Midbrain (tissue), 1 donor: ENCODE results near the gene ADIPOR1.
A peak's percentile ranks its signal among the peaks of the same experiment; 100 is the strongest.

Experiments
- DNase-seq: peaks from one replicate; lab custom pipeline; 2025; lab: John Stamatoyannopoulos, UW

ADIPOR1 gene

DNA sequence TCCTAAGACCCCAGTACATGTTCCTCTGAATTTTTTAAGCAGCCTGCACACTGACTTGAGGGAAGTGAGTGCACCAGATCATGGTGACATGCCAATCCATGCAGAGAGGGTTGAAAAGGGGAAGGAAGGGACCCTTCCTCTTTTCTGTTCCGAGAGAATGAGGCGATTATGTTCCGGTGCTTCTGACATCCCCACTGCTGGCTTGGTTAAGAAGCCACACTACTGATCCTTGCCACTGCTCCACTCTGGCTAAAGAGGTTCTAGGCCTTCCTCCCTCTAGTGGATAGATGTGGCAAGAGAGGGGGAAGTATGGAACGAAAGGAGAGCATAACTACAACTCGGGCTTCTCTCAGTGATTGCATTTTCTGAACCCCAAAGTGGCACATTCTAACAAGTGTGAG lies 10.8 kb upstream of the ADIPOR1 start:
- peak; percentile 53 for DNase-seq

DNA sequence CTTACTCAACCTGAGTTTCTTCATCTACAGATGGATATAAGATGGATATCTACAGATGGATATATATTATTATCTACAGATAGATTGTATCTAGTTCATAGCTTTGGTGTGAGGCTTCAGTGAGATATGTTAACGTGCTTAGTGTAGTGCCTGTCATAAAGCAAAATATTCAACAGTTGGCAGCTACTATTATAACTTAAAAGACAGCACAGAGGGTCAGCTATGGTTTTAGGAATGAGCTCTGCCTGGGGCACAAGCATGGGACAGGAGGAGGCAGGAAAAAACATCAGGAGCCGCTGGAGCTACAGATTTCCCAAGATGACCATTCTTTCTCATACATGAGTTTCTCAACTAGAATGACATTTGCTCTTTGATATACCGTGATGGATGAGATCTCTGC lies 10.2 kb upstream of the ADIPOR1 start:
- DNase-seq = no peak

DNA sequence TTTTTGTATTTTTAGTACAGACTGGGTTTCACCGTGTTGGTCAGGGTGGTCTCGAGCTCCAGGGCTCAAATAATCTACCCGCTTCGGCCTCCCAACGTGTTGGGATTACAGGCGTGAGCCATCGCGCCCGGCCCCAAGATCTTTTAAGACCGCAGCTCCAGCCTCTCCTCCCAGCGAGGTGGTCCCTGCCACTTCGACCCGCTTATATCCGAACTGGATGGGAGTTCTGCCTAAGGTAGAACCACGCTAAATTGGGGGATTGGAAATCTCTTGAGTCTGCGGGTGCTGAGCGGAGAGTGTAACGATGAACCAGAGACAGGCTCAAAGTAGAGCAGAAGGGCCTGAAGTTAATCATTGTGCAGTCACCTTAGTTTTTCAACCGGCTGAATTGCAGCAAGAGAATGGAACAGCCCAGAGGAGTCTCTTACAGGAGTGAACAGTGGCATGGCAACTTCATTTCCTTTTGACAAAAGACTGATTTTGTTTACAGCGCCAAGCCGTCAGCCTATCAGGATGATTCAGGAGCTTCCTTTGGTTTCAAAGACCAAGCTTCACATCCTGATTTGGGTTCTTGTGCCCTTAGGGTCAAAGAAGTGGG lies 9.7 kb upstream of the ADIPOR1 start:
- DNase-seq = peak; percentile 22

DNA sequence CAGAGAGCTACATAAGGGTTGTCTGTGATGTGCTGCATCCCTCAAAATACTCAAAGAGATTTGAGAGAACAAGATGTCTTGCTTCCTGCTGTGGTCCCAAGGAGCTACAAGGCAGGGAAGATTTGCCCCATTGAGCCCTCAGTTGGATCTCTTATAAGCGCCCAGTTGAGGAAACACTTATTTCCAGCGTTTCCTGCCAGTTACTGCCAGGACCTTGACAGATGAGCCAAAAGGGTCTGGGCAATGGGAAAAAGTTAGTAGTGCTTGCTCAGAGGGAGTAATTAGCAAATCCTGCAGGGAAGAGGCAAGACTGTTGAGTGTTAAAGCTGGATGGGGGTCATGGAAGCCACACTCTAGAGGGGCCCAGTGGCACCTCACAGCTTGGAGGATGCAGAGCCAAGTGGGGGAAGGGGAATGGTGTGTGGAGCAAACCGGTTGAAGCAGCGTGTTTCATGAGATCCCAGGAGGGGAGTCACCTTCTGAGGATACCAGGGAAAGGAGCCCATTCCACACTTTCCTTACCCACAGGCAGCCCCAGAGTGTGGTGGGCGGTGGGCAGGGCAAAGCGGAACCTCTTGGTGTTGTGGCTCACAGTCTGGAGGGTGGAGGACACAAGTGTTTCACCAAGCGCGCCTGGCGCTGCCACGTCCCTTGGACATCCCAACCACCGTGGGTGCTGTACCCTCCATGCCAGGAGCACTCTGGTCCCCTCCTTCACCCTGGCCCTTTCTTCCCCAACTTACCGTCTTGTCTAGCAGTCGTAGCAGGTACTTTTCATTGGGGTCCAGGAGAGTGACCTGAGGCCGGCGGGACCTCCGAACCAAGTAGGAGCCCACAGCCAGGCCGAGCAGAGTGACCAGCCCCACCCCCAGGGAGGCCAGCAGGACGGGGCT lies 8.1 kb upstream of the ADIPOR1 start:
- no peak for DNase-seq

DNA sequence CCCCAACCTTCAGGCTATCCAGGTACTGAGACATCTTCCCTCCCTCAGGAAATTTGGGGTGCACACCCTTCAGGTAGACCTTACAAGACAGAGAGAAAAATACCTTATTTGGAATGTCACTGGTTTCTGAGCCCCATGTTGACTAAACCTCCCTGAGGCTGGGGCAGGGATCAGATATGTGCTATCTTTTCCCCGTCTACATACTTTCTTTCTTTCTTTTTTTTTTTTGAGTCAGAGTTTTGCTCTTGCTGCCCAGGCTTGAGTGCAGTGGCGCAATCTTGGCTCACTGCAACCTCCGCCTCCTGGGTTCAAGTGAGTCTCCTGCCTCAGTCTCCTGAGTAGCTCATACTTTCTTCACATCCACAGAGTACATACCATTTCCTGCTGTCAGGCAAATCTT lies 7.3 kb upstream of the ADIPOR1 start:
- DNase-seq = no peak

DNA sequence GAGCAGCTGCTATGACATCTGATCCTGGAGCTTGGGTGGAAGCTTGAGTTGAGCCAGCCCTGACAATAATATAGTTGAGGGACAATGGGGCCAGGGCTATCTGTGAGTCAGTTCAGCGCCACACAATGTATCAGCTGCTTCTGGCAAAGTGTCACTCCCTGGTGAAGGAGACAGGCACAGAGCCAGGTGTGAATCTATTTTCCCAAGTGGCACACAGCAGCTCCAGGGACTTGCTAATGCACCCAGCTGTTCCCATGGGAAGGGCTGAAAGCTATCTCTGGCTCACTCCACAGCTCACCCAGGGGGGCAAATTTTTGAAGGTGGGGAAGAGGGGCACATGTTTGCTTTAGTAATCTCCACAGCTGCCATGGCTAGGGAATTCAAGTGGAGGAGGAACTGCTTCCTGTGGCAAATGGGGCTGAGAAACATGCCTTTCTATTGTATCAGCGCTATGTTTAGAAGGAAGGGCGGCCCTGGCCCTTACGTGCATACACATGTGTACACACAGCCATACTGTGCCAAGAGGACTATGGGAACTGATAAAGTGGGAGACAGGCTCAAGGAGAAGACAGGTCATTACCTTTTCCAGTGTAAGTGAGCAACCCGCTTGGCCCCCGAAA lies 6.8 kb upstream of the ADIPOR1 start:
- DNase-seq = no peak

DNA sequence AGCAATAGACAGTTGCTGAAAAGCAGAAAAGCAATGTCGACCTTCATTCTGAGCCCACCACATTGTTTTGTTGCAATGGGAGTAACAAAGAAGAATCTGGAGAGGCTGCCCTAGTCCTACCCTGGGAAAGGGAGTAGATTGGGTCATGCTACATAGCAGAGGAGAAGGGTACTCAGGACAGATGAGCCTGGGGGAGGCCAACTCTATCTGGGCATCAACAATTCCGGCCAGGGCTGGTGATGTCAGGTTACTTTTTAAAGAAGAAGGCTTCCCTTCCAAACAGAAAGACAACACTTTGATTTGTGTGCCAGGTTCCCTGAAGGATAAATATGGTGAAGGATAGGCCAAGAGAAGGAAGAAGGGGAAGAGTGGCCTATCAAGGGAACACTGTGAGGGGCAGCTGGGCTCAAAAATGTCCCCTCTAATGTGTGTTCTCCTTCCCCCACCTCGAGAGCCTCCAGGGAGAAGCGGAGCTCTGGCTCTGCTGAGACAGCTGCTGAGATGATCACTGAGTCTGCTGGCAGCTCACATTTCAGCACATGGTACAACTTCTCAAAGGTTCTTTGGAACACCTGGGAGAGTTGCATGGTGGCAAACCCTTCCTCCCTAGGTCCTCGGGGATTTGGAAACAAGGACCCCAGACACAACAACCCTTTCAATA lies 3.2 kb upstream of the ADIPOR1 start:
- DNase-seq = no peak

DNA sequence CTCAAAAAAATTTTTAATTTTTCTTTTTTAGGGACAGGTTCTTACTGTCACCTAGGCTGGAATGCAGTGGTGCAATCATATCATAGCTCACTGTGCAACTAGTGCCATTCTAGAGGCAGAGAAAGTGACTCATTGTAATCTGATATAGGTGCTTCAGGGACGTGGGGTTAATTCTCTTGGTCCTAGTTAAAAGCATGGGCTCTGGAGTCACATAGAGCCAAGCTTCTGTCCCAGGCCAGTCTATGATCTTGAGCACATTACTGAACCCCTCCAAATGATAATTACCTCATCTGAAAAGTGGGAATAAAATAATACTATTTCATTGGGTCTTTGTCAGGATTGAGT lies 1.1 kb upstream of the ADIPOR1 start:
- no peak for DNase-seq

DNA sequence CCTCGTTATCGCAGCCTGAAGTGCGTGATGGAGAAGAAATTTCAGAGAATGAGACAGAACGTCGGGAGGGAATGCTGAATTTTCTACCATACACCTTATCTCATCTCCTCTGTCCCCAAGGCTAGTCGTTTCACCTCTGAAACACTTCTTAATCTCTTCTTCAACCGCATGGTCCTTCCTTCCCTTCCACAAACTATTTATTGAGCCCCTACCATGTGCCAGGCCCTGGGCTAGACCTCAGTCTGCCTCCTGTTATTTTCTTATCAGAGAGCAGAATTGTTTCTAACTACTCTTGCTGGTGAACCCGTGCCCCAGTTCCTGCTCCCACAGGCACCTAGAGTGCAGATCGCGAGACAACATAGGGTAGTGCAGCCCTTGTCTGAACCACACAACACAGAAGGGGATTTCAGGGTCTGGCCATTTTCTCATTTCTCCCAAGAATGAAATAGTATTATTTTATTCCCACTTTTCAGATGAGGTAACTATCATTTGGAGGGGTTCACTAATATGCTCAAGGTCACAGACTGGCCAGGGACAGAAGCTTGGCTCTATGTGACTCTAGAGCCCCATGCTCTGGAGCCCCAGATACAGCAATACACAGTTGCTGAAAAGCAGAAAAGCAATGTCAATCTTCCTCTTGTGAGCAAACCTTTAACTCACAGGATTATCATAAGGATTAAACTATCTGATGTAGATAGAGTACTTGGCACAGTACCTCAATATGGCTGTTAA lies 598 bp upstream of the ADIPOR1 start:
- DNase-seq = no peak

DNA sequence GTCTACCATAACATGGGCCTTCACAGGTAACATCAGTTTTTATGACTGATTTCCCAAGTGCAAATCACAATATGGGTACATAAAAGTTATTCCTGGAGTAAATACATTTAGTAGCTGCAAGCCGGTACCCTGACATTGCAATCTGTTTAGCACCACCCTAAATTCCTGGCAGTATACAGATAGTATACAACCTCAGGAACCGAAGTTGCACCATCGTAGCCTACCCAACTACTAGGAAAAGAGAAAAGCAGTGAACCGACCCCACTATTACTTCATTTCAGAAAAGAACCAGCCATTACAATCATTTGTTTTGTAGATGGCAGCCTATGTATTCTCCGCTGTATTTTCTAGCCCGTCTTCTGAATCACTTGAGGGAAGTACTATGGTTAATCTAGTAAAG lies 1.1 kb downstream of the ADIPOR1 start:
- no peak for DNase-seq

DNA sequence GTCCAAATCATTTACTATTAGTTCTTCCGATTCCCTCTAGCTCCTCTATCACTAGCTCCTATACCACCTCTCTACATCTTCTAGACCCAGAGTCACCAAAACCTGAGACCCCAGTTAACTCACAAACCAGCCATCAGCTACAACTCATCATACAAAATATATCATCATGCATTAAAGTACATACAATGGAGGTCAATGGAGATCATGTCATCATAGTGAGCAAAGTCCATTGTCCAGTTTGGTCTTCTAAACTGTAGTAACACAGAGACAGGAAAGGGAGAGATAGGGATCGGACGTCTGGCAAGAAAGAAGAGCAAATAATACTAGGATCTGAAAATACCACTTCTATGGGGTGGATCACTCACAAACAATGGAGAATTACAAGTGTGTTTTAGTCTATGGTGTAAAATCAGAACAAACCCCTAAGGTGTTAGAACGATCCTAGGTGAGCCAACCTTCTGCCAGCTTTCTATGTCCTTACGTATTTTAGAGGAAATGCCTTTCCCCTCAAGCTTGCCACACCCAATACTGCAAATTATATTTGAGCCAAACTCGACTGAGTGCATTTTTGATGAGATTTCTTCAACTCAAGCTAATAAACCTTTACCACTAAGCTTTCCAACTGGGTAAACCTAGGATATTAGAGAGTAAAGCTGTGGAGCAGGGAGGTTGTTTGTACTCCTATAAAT lies 3.9 kb downstream of the ADIPOR1 start:
- no peak for DNase-seq

DNA sequence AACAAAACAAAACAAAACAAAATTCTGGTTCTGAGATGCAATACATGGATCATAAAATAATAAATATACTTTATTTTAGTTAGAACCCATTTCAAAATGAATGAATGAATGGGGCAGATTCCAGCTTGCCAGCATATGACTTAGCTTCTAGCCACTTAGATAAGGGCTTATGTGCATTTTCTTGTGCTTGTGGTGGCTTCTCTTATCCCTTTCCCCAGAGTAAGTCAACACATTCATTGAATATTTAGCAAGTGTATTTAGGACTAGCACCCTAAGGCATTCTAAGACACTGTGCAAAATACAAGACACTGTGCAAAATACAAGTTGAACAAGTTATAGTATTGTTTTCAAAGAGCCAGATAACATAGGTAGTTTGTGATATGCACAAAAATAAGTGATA lies 4.7 kb downstream of the ADIPOR1 start:
- DNase-seq = no peak

DNA sequence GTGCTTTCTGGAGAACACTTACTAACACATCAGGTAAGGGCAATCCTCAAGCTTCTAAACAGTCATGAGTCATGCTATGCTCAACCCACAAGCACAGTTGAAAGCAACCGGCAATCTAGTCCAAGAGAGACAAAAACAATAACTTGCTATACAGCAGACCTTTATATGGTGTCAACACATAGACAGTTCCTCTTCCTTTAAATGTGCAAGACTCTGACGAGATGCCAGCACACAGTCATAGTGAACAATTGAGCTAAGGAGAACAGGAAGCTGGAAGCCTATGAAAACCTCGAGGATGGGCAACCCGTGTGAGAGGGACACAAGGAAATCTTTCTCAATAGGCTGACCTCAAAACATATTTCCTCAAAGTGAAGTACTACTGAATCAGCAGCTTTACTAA lies 5.3 kb downstream of the ADIPOR1 start:
- peak; percentile 18 for DNase-seq

DNA sequence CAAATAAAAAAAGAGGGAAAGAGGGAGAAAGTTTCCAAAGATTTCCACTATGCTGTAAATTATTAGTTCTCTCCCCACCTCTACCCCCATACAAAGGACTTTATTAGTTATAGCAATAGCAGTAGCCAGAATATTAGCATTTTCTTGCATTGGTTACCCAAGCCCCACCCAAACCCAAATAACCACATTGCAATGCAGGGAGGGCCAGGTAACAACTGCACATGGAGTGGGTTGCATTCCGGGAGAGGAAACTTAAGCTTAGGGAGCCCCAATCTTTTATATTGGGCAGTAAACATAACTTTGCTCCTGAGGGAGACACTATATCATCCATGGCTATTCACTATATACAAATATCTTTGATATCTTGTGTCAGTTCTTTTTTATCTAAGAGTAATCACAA lies 6.0 kb downstream of the ADIPOR1 start:
- DNase-seq = no peak

DNA sequence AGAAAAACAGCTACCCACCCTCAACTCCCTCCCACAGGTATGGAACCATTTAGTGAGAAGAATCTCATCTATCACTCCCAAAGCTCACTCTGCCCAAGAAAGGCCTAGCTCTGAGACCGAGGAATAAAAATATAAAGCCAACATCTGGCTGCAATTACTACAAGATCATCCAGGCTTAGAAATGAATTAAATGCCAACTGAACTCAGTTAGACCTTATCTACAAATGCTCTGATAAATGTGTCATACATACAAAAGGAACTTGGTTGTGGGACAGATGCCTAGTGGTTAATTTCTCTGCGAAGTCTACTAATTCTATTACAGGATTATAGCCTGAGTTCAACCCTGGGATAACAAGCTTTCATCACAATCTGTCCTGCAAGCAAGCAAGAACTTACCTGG lies 6.7 kb downstream of the ADIPOR1 start:
- no peak for DNase-seq

DNA sequence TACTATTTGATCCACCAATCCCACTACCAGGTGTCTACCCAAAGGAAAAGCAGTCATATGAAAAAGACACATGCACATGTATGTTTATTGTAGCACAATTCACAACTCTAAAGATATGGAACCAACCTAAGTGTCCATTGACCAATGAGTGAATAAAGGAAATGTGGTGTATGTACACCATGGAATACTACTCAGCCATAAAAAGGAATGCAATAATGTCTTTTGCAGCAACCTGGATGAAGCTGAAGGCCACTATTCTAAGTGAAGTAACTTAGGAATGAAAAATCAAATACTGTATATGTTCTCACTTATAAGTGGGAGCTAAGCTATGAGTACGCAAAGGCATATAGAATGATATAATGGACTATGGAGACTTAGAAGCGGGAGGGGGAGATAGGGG lies 12.6 kb downstream of the ADIPOR1 start:
- no peak for DNase-seq

DNA sequence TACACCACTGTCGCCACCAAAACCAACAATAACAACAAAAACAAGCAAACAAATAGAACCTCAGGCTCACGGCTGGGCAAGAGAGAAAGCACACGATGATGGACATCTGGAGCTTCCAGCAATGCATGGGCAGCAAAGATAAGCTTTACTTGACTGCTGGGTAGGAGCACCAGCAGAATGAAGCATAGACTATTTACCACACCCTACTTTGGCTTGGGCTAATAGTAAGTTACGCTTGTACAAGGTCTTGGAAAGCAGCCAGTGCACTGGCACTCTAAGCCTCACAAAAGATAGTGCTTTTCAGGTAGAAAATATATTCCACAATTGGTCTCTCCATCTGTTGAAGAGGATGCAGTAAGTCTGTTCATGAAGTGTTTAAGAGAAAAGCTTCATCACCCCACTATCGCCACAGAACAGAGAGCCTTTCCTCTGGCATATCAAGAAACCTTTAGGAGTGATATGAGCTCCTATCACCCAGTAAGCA lies 13.6 kb downstream of the ADIPOR1 start:
- DNase-seq = no peak

DNA sequence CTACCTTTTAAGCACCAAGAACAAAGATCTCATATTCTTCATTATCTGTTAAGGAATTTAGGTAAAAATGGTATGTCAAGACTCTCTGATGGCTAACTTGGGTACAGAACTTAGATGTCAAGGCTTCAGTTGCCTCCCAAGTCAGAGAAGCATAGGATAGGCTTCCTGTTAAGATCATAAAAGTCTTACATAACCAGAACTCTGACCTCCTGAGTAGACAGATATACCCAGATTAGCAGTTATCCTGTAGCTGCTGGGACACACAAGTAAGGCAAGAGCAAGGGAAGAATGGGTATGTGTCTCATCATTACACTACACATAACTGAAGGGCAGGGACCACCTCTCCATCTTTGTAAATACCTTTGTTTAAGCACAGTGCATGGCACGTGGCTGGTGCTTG lies 15.7 kb downstream of the ADIPOR1 start:
- no peak for DNase-seq

DNA sequence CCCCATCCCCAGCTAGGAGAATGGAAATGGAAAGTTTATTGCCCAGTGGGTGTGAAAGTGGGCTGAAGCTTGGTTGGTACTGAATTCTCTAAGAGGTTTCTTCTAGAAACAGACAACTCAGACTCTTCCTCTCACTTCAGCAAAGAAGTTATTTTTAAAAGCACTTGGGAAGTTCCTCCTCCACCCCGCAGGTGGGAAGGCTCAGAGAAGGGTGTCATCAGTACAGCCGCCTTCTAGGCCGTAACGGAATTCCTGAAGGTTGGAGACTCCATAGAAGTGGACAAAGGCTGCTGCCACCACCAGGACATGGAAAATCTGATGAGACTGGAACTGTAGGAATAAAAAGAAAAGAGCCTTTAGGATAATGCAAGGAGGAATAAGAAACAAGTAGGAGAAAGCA lies 16.7 kb downstream of the ADIPOR1 start:
- no peak for DNase-seq

DNA sequence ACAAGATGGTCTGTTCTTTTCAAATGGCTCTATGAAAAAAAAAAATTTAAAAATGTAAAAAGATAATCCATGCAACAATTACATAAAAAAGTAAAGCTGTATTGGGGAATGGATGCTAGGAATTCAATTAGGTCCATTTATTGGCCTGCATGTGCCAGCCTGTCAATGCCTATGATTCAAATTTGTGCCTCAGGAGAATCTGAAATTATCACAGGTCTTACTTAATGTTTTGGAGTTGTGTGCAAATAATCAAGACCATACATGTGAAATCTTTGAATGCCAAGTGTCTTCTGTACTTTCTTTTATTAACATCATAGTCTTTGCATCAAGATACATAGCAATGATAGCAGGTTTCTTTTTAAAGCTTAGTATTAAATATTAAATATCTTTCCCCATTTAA lies 17.6 kb downstream of the ADIPOR1 start:
- DNase-seq = no peak

DNA sequence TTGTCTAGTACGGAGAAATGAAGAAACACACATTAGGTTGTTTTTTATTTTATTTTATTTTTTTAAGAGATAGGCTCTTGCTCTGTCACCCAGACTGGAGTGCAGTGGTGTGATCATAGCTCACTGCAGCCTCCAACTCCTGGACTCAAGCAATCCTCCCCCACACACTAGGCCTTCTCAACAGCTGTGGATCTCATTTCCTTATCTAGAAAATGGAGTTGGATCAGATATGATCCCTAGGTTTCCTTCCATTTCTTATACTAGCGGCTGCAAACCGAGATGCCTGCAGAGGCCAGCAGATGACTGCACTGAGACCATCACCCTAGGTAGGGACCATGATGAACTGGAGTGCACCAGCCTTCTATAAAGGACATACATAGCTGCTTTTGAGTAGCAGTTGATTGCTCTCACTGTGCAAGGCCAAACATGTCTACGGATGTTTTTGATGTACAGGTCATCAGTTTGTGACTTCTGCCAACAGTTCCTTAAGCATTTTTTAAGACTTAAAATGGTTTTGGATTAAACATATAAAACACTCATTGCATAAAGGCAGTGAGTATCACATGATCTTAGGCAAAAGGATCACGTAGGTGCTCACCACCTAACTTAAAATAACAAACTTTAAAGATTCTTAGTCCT lies 19.7 kb downstream of the ADIPOR1 start:
- DNase-seq = no peak
